T-helper 1 cell treated with Interleukin-12 subunit alpha and Interleukin-12 subunit beta and Interleukin-4 antibody, amounts not matched to agents 30 ng/mL and 1 ng/mL, for 36 hours (primary cell): ENCODE results near the gene BCDIN3D. TPM values are rescaled to one million over a fixed set of nuclear protein-coding genes. Genes with fewer than 3 reads are reported as not detected.

ENCODE experiments used
- intact Hi-C: fragments of 100-400 bp; cut with micrococcal nuclease; formaldehyde crosslinking; loops from one replicate; pipeline ENCODE4 v1.15.1; 2024
- total RNA-seq: library from RNA; stranded (reverse); gene quantifications from 2 replicates; pipeline ENCODE4 v1.2.3, GENCODE V29; 2022

Gene BCDIN3D
- total RNA-seq, 1 donor from 2014 or later = 6.0 TPM

DNA sequence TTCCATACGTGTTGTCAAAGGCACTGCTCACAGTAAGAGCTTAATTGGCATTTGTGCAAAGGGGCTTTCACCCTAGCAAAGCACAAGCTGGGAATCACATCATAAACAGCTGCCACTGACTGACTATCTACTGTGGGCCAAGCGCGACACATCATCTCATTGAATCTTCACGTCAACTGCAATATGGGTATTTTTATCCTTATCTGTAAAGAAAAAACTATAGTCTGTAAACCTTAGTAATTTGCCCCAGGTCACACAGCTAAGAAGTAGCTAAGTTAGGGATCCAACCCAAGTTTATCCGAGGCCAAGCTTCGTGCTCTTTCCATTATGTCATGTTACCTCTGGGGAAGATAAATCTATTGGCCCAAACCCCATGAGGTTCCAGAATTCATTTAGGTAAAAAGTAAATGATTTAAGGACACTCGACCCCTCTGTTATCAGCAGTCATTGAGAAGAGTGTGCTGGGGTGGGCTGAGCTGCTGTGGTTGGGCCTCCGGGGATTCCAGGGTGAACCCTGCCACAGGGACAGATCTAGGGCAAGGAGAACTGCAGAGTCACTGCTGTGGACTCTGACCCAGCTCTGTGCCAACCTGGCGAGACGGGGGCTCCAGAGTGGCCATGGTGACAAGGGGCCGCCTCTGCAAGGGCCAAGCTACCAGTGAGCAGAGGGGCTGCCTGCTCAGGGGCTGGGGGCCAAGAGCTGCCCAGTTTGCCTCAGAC lies 42.3 kb downstream of the BCDIN3D start:
- intact Hi-C loops = no loop called here

DNA sequence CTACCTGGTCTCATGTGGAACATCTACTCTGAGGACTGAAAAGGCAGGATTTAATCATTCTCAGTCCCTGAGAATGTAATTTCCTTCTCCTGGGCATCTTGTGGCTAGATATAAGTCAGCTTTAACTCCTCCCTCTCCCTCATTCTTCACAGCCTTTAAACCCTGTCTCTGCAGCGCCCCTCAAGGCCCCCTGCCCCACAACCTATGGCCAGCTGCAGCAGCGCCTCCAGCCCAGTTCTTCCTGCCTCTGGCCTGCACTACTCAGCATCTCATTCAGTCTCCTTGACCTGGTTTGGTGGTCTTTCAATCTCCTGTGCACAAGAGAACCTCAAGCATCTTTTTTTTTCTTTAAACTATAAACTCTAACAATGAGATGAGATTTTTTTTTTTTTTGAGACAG lies 44.0 kb downstream of the BCDIN3D start:
- intact Hi-C loops = no loop called here

DNA sequence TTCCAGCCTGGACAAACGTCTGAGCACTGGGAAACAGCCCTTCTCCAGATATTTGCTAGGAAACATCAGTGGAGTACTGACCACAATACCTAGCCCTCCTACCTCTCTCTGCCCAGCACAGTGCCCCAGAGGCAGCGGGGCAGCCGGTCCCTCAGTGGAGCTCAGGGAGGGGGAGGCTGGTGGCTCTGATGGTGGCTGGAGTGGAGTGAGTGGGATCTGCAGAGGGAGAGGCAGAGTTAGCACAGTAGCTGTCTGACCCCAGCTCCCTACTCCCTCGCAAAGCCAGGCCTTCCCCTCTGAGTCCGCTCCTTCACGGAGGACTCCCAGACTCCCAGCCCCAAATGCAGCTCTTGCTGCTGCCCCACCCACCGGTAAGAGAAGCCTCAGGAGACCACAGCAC lies 44.7 kb downstream of the BCDIN3D start:
- intact Hi-C loops = no loop called here

DNA sequence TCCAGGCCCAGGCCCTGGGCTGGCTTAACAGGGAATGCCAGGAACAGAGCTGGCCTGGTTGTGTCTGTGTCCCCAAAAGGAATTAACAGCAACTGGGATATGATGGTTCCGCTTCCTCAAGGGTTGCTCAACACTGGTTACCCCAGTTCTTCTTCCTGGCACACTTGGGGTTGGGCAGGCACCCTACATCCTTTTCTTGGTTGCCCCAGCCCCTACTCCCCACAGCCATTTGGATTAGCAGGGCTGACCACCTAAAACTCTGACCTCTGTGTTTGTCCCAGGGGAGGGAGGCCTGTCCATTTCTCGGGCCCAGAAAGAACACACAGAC lies 45.5 kb downstream of the BCDIN3D start:
- intact Hi-C loops = no loop called here

DNA sequence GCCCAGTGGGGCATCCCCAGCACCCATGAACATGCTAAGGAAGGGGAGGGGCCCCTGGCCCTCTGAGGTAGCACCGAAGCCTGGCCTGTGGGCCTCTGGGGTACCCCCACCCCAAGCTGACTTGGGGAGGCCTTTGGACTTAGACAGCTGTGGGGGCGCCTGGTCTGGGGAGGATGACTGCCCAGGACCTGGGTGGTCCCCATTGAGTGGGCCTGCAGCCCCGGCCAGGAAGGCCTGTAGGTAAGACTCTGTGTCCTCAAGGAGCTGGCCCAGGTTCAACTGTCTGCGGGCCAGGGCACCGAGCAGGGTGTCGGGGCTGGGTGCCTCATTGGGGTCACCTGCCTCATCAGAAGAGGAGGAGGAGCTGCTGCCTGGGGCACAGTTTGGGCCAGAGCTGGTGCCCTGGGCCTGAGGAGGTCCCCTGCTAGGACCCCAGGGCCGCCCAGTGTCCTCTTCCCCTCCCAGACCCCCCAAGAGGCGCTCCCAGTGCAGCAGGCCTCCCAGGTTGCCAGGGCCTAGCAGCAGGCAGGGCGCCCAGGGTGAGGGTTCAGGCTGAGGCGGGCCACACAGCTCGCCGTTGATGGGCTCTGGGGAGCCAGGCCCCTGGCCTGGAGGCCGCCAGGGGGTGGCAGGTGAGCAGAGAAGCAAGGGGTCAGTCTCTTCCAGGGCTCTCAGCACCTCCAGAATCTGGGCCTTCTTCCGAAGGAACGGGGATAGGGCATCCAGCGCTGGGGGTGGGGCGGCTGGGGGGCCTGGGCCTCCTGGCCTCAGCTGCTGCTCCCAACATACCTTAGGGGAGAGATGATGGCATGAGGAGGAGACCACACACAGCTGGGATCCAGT lies 46.1 kb downstream of the BCDIN3D start:
- intact Hi-C loops = no loop called here

DNA sequence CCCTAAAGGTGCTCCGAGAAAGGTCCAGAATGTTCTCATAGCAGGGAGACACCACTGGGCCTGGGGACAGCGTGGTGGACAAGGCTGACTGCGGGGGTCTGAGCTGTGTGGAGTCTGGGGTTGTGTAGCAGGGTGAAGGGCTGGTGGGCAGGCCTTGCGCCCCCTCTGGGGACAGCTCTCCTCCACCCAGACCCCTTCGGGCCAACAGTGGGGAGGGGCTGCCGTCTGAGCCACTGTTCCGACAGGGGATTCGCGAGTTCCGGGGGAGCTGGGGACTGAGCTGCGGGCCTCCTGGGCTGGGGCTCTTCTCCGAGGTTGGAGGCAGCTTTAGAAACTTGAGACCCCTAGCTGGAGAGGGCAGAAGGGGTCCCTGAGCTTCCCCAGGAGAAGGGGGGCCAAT lies 46.8 kb downstream of the BCDIN3D start:
- intact Hi-C loops = no loop called here

DNA sequence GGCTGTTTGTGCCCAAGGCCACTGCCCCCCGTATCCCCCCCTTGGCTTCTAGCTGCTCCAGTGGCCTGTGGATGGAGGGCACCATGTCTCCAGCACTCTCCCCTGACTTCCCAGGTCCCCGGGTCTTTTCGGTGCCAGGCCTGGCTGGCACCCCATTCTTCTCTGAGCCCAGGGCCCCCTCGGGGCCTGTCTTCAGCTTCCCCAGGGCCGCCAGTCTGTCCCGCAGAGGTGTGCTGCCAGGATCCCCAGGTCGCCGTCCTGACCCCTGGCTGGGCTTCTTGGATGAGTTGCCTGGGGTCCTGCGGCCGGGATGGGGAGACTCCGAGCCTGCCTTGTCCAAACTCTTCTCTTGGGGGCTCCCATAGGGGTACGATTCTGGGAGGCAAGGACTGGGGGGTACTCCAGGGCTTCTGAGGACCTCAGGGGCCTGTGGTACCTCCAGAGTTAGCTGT lies 47.2 kb downstream of the BCDIN3D start:
- intact Hi-C loops = no loop called here

DNA sequence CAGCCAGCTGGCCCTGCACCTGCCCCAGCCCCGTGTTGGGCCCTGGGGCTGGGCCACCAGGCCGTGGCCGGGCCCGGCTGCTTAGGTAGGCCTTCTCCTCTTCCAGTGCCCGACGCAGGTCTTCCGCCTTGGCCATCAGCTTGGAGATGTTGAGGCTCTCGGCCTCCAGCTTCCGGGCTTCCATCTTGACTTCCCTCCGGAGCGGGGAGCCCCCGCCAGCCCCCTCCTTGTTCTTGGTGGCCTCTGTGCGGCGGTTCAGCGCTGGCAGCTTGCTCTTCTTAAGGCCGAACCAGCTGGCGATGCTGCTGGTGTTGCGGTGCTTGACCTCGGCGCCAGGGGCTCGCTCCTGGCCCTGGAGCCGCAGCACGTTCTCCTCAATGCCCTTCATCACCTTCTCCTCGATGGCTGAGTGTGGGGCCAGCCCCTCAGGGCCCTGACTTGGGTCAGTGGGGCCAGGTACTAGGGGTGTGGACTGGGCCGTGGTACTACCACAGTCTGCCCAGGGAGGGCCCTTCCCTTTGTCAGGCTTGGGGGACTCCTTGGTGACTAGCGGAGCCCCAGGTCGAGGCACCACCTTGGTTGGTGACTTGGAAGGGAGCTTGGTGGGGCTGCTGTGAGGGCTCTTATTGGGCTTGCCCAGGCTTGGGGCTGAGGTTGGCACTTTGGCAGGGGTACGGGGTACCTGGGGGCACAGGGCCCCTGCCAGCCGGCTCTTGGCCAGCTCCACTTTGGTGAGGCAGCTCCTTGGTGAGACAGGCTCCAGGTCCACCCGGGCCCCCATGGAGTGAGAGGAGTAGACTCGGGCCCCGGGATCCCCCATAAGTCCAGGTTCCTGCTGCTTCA lies 47.9 kb downstream of the BCDIN3D start:
- intact Hi-C loops = no loop called here

DNA sequence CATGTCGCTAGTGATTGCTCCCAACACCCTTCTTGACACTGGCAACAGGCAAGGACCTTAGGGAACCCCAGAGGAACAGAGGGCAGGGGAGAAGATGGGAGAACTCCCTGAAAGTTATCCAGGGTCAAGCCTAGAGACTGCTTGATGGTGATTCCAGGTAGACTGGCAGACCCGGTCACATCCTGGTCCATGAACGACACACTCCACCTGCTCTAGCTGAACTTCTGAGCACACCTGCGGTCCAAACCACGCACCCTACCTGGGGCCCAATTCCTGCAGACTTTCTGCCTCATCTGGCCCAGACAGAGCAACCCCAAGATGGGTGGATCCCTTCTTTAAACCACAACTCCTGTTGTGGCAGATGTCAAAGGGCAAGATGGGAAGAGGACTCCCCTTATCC lies 48.9 kb downstream of the BCDIN3D start:
- intact Hi-C loops = no loop called here

DNA sequence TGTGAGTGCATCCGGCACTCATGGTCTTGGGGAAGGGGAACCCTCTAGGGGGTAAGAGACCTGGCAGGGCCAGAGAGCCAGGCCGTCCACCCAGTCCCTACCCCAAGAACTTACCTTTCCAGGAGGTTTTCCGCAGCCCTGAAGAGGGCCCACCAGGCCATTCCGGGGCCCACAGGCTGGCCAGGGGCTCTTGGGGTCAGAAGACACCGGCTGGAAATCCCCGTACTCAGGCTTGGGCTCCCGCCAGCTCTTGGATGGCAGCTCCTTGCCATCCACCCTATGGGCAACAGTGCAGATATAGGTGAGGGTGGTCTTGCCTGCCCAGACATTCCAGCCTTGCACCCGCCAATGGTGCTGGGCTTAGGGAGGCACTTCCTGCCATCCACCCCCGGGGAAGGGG lies 49.3 kb downstream of the BCDIN3D start:
- intact Hi-C loops = no loop called here

DNA sequence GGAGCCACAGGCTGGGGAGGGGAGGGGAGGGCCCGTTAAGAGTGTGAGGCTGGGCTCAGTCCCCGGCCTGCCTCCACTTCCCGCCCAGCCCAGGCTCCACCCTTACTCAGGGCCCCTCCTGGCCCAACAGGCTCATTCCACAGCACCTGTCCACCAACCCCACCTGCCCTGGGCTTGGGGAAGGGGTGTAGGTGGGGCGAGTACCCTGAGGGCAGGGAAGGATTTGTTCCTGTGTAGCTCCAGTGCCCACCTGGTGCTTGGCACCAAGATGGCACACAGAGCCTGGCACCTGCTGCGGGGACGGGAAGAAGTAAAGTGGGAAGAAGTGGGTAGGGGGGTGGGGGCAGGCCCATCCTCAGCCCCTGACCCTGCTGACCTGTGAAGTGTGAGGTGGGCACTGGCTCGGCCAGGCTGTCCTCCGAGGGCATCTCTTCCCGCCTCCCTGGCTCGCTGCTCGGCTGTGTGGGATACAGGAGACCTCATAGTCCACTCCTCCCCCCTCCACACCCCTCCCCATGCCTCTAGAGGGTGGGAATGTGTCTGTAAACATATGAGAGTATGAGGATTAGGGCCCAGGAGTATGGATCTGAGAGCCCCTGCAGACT lies 49.8 kb downstream of the BCDIN3D start:
- intact Hi-C loops = no loop called here

DNA sequence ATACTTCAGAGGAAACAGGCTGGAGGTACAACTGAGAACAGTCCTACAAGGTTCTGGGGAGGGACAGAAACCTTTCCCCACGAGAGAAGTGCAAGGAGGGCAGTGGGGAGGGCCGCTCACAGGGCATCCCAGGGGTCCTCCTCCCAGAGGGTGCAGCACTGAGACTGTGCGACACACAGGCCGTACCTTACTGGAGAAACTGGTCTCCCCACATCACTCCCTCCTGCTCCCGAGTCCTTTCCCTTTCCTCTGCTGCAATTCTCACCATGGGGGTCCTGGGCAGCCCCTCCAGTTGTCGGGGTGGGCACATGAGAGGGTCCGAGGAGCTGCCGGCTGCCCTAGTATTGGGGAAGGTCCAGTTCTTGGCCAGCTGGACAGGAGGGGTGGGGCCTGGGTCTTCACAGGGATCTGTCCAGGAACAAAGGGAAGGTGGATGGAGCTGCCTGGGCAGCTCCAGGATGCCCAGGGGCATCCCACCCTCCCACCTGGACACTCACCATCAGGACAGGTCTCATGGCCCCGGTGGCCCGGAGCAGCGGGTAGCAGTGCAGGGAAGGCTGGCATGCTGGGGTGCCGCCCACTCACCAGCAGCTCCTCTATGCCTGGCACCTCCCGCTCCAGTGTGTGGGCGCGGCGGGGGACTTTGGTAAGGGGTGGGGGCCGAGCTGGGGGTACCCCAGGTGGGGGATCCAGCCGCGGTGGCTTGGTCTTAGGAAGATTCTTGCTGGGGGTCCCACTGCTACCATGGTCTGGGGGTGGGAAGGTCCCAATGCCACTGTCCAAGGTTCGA lies 50.5 kb downstream of the BCDIN3D start:
- intact Hi-C loops = no loop called here

DNA sequence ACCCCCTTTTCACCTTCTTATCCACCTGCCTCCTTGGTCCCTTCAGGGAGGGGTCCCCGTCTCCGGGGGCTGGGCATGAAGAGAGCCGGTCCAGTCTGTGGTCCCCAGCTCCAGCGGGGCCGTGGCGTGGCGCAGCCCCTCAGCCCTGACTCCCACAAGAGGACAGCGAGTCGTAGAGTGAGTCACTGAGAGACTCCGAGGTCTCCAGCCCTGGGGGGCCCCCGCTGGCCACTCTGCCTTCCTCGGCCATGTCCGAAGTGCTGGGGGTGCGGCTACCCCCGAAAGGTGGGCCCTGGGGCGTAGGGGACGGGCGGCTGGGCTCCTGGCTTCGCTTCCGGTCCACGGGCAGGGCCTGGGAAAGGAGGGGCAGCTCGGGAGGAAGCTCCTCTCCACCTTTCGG lies 51.2 kb downstream of the BCDIN3D start:
- intact Hi-C loops = no loop called here

DNA sequence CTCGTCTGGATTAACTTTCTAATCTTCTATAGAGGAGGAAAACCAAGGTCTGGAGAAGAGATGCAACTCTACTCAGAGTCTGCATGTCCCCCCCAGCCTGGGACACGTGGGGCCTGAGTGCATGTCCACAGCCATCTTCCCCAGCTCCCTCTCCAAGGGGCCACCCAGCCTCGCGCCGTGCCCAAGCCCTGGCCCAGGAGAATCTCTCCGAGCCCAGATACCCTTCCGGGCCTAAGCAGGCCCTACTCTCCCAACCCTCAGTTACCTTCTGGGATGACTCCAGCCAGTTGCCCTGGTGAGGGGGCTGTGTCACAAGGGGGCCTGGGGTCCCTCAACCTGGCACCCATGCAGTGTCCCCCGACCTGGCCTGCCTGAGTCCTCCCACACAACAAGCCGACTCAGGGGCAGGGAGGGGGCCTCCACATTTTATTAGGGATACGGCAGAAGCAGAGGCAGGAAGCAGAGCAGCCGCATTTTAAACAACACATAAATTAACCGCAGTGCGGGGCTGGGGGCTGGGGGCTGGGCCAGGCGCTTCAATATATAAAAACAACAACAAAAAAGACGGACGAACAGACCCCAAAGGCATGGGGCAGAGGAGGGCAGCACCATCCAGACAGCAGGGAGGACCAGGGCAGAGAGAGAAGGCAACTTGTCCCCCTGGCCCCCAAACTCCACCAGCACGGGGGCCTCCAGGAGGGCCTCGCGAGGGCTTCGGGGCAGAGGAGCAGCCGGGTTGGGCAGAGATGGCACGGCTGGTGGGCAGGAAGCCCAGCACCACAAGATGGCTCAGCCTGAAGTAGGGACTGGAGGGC lies 52.0 kb downstream of the BCDIN3D start:
- intact Hi-C loops = no loop called here

DNA sequence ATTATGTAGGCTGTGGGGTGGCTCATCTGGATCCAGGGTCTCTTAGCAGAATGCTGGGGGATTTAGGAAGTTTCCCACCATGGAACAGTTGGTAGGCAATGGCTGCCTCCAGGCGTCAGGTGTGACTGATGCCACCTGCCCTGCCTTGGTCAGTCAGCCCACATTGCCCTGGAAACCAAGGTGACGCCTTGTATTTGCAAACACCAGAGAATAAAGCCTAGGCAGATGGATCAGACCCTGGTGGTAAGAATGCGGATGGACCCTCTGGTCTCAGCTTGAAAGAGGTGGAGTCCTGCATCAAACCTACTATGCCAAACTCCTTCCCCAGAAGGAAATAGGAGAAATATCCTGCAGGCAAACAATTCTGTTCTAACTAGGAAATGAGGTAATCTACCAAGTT lies 52.9 kb downstream of the BCDIN3D start:
- intact Hi-C loops = no loop called here

DNA sequence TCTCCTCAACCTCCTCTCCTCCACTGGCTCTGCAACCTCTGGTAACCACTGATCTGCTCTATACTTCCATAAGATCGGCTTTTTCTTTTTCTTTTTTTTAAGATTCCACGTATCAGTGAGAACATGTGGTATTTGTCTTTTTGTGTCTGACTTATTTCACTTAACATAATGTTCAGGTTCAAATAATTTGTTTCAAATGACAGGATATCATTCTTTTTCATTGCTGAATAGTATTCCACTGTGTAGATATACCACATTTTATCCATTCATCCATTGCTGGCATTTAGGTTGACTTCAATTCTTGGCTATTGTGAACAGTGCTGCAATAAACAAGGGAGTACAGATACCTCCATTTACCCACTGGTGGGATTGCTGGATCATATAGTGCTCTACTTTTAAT lies 55.2 kb downstream of the BCDIN3D start:
- intact Hi-C loops = no loop called here
